Measurements from ENCODE around the gene BCO2. TPM values are rescaled to one million over a fixed set of nuclear protein-coding genes. Genes with fewer than 3 reads are reported as not detected.

BCO2 gene
- total RNA-seq, 2 experiments from 2014 or later: 0.63 to 0.75 TPM

- ATAC-seq: no peak
- Mint-ChIP-seq H3K27ac (no peak overlapping the region), H3K9me3 (ENCODE audit: low read depth) (peaks cover 2% of the 10 kb centered on the region), H3K27me3 (no peaks in the 10 kb centered on the region), H3K4me1 (no peaks in the 10 kb centered on the region), H3K36me3 (ENCODE audit: low read depth) (peaks cover 3% of the 10 kb centered on the region), H3K4me3 (no peak overlapping the region)
- intact Hi-C loops (cut with DNase I, micrococcal nuclease): no loop called here
- ChIA-PET POLR2A (no interaction called here), CTCF (no interaction called here)
- no peak for DNase-seq
These were observed 74.7 kb downstream of the BCO2 start for GRCh38 chr11:112249871-112250610.

- no peak for ATAC-seq
- Mint-ChIP-seq H3K4me3 (no peak overlapping the region), H3K4me1 (no peaks in the 10 kb centered on the region), H3K27me3 (no peaks in the 10 kb centered on the region), H3K36me3 (ENCODE audit: low read depth) (peaks cover 1% of the 10 kb centered on the region), H3K9me3 (ENCODE audit: low read depth) (no peaks in the 10 kb centered on the region), H3K27ac (no peak overlapping the region)
- CTCF ChIA-PET: no interaction called here
- intact Hi-C loops (cut with DNase I, micrococcal nuclease): no loop called here
- POLR2A ChIA-PET: no interaction called here
- no peak for DNase-seq
These were observed 78.4 kb downstream of the BCO2 start for GRCh38 chr11:112253605-112254242.

GRCh38 chr11:112255067-112255720, 79.9 kb downstream of the BCO2 start:
- Mint-ChIP-seq H3K4me3 (no peak overlapping the region), H3K4me1 (no peaks in the 10 kb centered on the region), H3K36me3 (ENCODE audit: low read depth) (no peaks in the 10 kb centered on the region), H3K9me3 (ENCODE audit: low read depth) (no peaks in the 10 kb centered on the region), H3K27ac (no peak overlapping the region), H3K27me3 (no peaks in the 10 kb centered on the region)
- intact Hi-C loops (cut with DNase I, micrococcal nuclease): no loop called here
- no peak for DNase-seq
- ATAC-seq: no peak
- ChIA-PET CTCF (interaction anchor here (0.7 to 1.2 kb wide), 2 partner anchors 10 to 253 kb away, joined by 3 read pairs; no protein-coding TSS in a partner anchor), POLR2A (no interaction called here)

GRCh38 chr11:112260490-112260889, 85.2 kb downstream of the BCO2 start, which contains the start of gene PLET1:
Gene PLET1, minus strand, starts transcription at chr11:112260860. Its CDS starts 271 bp downstream, at chr11:112260589.
- POLR2A ChIA-PET: no interaction called here
- H3K36me3 Mint-ChIP-seq (ENCODE audit: low read depth): no peaks in the 10 kb centered on the region
- H3K4me3 Mint-ChIP-seq: no peak within 1 kb of the TSS
- intact Hi-C loops (cut with DNase I, micrococcal nuclease): no loop called here
- H3K27ac Mint-ChIP-seq: no peak within 1 kb of the TSS
- CTCF ChIA-PET: no interaction called here
- ATAC-seq (no peak), DNase-seq (no peak)
- H3K9me3 Mint-ChIP-seq (ENCODE audit: low read depth): no peaks in the 10 kb centered on the region
- no peaks in the 10 kb centered on the region for H3K4me1 Mint-ChIP-seq
- H3K27me3 Mint-ChIP-seq: no peaks in the 10 kb centered on the region

- ATAC-seq (no peak), DNase-seq (no peak)
- H3K27ac Mint-ChIP-seq: no peak overlapping the region
- H3K36me3 Mint-ChIP-seq (ENCODE audit: low read depth): no peaks in the 10 kb centered on the region
- ChIA-PET CTCF (interaction anchor here (1.1 to 1.6 kb wide), 4 partner anchors 11 to 45 kb away, joined by 3 read pairs; no protein-coding TSS in a partner anchor), POLR2A (no interaction called here)
- no peak overlapping the region for H3K4me3 Mint-ChIP-seq
- H3K27me3 Mint-ChIP-seq: no peaks in the 10 kb centered on the region
- no peaks in the 10 kb centered on the region for H3K4me1 Mint-ChIP-seq
- intact Hi-C loops (cut with DNase I, micrococcal nuclease): no loop called here
- H3K9me3 Mint-ChIP-seq (ENCODE audit: low read depth): no peaks in the 10 kb centered on the region
These were observed 90.5 kb downstream of the BCO2 start for GRCh38 chr11:112265659-112266409.

- intact Hi-C loops (cut with DNase I, micrococcal nuclease): no loop called here
These were observed 91.1 kb downstream of the BCO2 start for GRCh38 chr11:112266410-112266778.

GRCh38 chr11:112267188-112267591, 91.9 kb downstream of the BCO2 start:
- POLR2A ChIA-PET: no interaction called here
- Mint-ChIP-seq H3K36me3 (ENCODE audit: low read depth) (no peaks in the 10 kb centered on the region), H3K9me3 (ENCODE audit: low read depth) (no peaks in the 10 kb centered on the region), H3K4me1 (no peaks in the 10 kb centered on the region), H3K27me3 (no peaks in the 10 kb centered on the region), H3K4me3 (no peak overlapping the region), H3K27ac (no peak overlapping the region)
- intact Hi-C loops (cut with DNase I, micrococcal nuclease): no loop called here
- DNase-seq: no peak
- CTCF ChIA-PET: interaction anchor here (0.7 kb wide), 1 partner anchor 221 kb away, joined by 3 read pairs; no protein-coding TSS in a partner anchor
- no peak for ATAC-seq

More at GRCh38 chr11:112266410-112266778, 91.1 kb downstream of the BCO2 start:
- H3K4me3 Mint-ChIP-seq: no peak overlapping the region
- no peak for DNase-seq
- no peak for ATAC-seq
- ChIA-PET CTCF (interaction anchor here (0.7 to 1.3 kb wide), 2 partner anchors 35 to 222 kb away, joined by 3 read pairs; no protein-coding TSS in a partner anchor), POLR2A (no interaction called here)
- H3K4me1 Mint-ChIP-seq: no peaks in the 10 kb centered on the region
- H3K36me3 Mint-ChIP-seq (ENCODE audit: low read depth): no peaks in the 10 kb centered on the region
- H3K9me3 Mint-ChIP-seq (ENCODE audit: low read depth): no peaks in the 10 kb centered on the region
- H3K27me3 Mint-ChIP-seq: no peaks in the 10 kb centered on the region
- no peak overlapping the region for H3K27ac Mint-ChIP-seq

- H3K27ac Mint-ChIP-seq: no peak overlapping the region
- ChIA-PET CTCF (interaction anchor here (0.7 to 1.2 kb wide), 2 partner anchors 12 to 105 kb away, joined by 3 to 5 read pairs; no protein-coding TSS in a partner anchor), POLR2A (no interaction called here)
- no peaks in the 10 kb centered on the region for H3K27me3 Mint-ChIP-seq
- no peaks in the 10 kb centered on the region for H3K36me3 Mint-ChIP-seq (ENCODE audit: low read depth)
- no peak for DNase-seq
- H3K9me3 Mint-ChIP-seq (ENCODE audit: low read depth): no peaks in the 10 kb centered on the region
- no peak for ATAC-seq
- no peaks in the 10 kb centered on the region for H3K4me1 Mint-ChIP-seq
- intact Hi-C loops (cut with DNase I, micrococcal nuclease): no loop called here
- no peak overlapping the region for H3K4me3 Mint-ChIP-seq
These were observed 93.1 kb downstream of the BCO2 start for GRCh38 chr11:112268406-112268805.

Other genes starting within 250 kb of the BCO2 start
- 10 to 100 TPM in 1 of 2 experiments, 1 to 10 TPM in 1; 10.0 to 14.0 TPM for gene DIXDC1, start 238.2 kb upstream of the BCO2 start, total RNA-seq
- gene DLAT, start 150.1 kb upstream of the BCO2 start, total RNA-seq: 10 to 100 TPM; 47.8 to 49.1 TPM
- gene PIH1D2, start 101.5 kb upstream of the BCO2 start, total RNA-seq: under 1 TPM; 0.57 to 0.61 TPM
- 10 to 100 TPM; 23.7 to 45.3 TPM for gene NKAPD1, start 101.2 kb upstream of the BCO2 start, total RNA-seq
- gene TIMM8B, start 88.8 kb upstream of the BCO2 start, total RNA-seq: 10 to 100 TPM; 50.5 to 52.6 TPM
- gene SDHD, start 88.6 kb upstream of the BCO2 start, total RNA-seq: 10 to 100 TPM; 79.8 to 84.9 TPM
- gene IL18, start 11.4 kb upstream of the BCO2 start, total RNA-seq: not detected
- under 1 TPM; 0.32 to 0.34 TPM for gene TEX12, start 8.1 kb upstream of the BCO2 start, total RNA-seq
- gene PTS, start 50.9 kb downstream of the BCO2 start, total RNA-seq: 10 to 100 TPM; 17.4 to 23.8 TPM
- not detected for gene PLET1, start 85.3 kb downstream of the BCO2 start, total RNA-seq